GM04503 (cell line): ENCODE results near the gene SREBF1.

Experiments used
- DNase-seq: peaks from one replicate; pipeline ENCODE4 v3.0.0-alpha.2; 2012; ENCODE audit warnings: low read depth

SREBF1 gene

DNA sequence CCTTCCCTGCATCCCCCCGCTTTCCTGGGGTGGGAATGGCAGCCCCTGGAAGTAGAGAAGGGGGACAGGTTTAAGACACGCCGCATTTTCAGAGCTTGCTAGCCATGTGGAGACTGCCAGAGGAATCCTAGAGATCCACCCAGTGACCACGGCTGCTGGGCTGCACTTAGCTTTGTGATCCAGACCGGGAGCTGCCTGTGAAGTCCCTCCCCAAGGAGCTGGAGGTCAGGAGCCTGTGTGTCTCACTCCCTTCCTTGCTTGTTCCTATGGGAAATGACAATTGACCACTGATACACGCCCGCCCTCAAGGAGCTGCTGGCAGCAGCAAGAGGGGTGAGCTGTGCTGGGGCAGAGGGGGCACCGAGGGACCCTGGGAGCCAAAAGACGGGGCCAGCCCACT lies 73.7 kb downstream of the SREBF1 start:
- no peak for DNase-seq

- DNase-seq, result no peak
Observed at GRCh38 chr17:17762744-17763105, 74.1 kb downstream of the SREBF1 start.
